Measurements from ENCODE around the gene MXRA7. TPM values are rescaled to one million over a fixed set of nuclear protein-coding genes. Genes with fewer than 3 reads are reported as not detected.

Gene MXRA7
- total RNA-seq, 2 experiments from 2014 or later: 1.6 to 4.9 TPM

DNA sequence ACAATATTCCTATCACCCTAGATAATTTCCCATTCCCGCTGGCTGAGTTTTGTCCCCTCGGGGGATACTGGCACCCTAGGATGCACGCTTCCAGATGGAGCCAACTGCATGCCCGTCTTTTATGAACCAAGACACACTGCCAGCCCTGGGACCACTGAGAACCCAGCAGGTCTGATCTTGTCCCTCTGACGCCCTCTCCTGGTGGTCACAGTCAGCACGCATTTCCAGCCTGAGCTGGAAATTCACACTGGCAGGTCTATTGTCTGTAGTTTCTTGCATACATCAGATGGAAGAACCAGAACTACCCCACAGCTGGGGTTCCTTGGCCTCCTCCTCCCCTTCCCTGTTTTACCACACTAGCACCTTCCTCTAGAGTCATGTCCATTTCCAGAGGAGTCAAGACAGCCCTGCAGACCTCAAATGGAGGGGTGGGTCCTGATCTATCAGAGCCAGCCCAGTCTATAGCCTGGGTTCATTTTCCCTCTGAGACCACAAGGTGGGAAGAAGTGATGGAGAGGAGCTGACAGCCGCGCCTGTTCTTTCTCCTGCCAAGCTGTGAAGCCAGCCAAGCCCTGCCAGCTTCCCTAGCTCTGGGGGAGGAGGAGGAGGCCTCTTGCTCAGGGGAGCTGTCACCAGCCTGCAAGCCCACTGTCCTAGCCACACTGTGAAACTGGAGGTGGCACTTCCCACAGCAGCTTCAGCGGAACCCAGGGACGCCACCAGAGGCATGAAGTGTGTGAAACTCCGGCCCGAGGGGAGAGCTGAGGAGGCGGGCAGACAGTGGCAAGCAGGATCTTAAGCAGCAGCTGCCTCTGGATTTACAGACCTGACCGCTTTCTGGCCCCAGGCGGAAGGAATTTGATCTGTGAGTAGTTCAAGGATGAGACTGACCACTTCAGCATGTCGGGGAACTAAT lies 29.3 kb downstream of the MXRA7 start:
- intact Hi-C loops (cut with micrococcal nuclease; ENCODE audit: unreplicated experiment): loop anchor here (1.0 kb wide), 1 partner anchor 158 kb away; no protein-coding TSS in a partner anchor
- DNase-seq (ENCODE audit: low spot score): peak; percentile 83
- TF ChIP-seq CTCF (conservative IDR thresholded peaks at IDR 0.05; ENCODE audit: low read length) (peak; percentile 98), EZH2phosphoT487 (IDR thresholded peaks at IDR 0.05; ENCODE audit: borderline replicate concordance, low read depth, low read length) (no peak)
- H3K4me2 ChIP-seq (ENCODE audit: low read length): no peak overlapping the region
- H3K79me2 ChIP-seq (ENCODE audit: insufficient read depth, low read depth, low read length): no peaks in the 10 kb centered on the region
- no peaks in the 10 kb centered on the region for H3K4me1 ChIP-seq (ENCODE audit: insufficient read depth, low read length, poor library complexity, severe bottlenecking)
- H4K20me1 ChIP-seq (ENCODE audit: insufficient read depth, low read length): no peaks in the 10 kb centered on the region
- H3K36me3 ChIP-seq (ENCODE audit: insufficient read depth, low read length): no peaks in the 10 kb centered on the region
- ChIA-PET CTCF (ENCODE audit: unreplicated experiment) (interaction anchor here (0.6 to 2.1 kb wide), 5 partner anchors 9 to 530 kb away, joined by 3 to 11 read pairs (median 4); no protein-coding TSS in a partner anchor), POLR2A (interaction anchor here (0.6 to 0.8 kb wide), 3 partner anchors 19 to 233 kb away, joined by 3 to 7 read pairs (median 3); no protein-coding TSS in a partner anchor)
- no peaks in the 10 kb centered on the region for H3K9me3 ChIP-seq (ENCODE audit: low read length)
- H3K4me3 ChIP-seq (ENCODE audit: low read depth, low read length, poor library complexity, severe bottlenecking): no peak overlapping the region
- no peaks in the 10 kb centered on the region for H3K9me2 ChIP-seq (ENCODE audit: insufficient read depth, low read length)
- no peak overlapping the region for H3K27ac ChIP-seq (ENCODE audit: low read depth, low read length, poor library complexity, severe bottlenecking)
- H2AFZ ChIP-seq (ENCODE audit: low read length): no peak overlapping the region
- no TSS peak for BruUV-seq (replicated peaks)

DNA sequence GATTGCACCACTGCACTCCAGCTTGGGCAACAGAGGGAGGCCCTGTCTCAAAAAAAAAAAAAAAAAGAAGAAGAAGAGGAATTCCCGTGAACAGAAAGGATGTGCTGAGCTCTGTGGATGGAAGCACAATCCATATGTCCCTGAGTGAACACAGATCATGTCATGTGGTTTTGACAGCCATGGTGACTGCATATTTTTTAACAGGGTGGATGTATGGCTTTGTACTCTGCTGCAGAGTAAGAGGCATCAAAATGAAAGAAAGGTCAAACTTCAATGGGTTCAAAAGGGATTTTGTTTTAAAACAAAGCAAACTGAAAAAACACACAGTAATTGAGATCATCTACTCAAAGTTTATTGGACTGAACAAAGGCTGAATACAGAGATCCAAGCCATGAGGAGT lies 31.5 kb downstream of the MXRA7 start:
- no TSS peak for BruUV-seq (replicated peaks)
- intact Hi-C loops (cut with micrococcal nuclease; ENCODE audit: unreplicated experiment): no loop called here
- H3K4me3 ChIP-seq (ENCODE audit: low read depth, low read length, poor library complexity, severe bottlenecking): no peak overlapping the region
- no peaks in the 10 kb centered on the region for H3K4me1 ChIP-seq (ENCODE audit: insufficient read depth, low read length, poor library complexity, severe bottlenecking)
- H3K36me3 ChIP-seq (ENCODE audit: insufficient read depth, low read length): no peaks in the 10 kb centered on the region
- no peak for DNase-seq (ENCODE audit: low spot score)
- no peak overlapping the region for H3K4me2 ChIP-seq (ENCODE audit: low read length)
- no peaks in the 10 kb centered on the region for H3K79me2 ChIP-seq (ENCODE audit: insufficient read depth, low read depth, low read length)
- ChIA-PET POLR2A (interaction anchor here (0.5 to 0.7 kb wide), 3 partner anchors 12 to 76 kb away, joined by 3 to 7 read pairs (median 3); no protein-coding TSS in a partner anchor), CTCF (ENCODE audit: unreplicated experiment) (no interaction called here)
- no peaks in the 10 kb centered on the region for H3K9me2 ChIP-seq (ENCODE audit: insufficient read depth, low read length)
- H4K20me1 ChIP-seq (ENCODE audit: insufficient read depth, low read length): no peaks in the 10 kb centered on the region
- no peaks in the 10 kb centered on the region for H3K9me3 ChIP-seq (ENCODE audit: low read length)
- H3K27ac ChIP-seq (ENCODE audit: low read depth, low read length, poor library complexity, severe bottlenecking): no peak overlapping the region
- H2AFZ ChIP-seq (ENCODE audit: low read length): no peak overlapping the region
- TF ChIP-seq CTCF (conservative IDR thresholded peaks at IDR 0.05; ENCODE audit: low read length) (no peak), EZH2phosphoT487 (IDR thresholded peaks at IDR 0.05; ENCODE audit: borderline replicate concordance, low read depth, low read length) (no peak)

GRCh38 chr17:76678330-76678729 lies 32.4 kb downstream of the MXRA7 start:
- H3K4me3 ChIP-seq (ENCODE audit: low read depth, low read length, poor library complexity, severe bottlenecking): no peak overlapping the region
- ChIA-PET CTCF (ENCODE audit: unreplicated experiment) (no interaction called here), POLR2A (no interaction called here)
- no peaks in the 10 kb centered on the region for H3K79me2 ChIP-seq (ENCODE audit: insufficient read depth, low read depth, low read length)
- no peaks in the 10 kb centered on the region for H3K36me3 ChIP-seq (ENCODE audit: insufficient read depth, low read length)
- no peak overlapping the region for H3K27ac ChIP-seq (ENCODE audit: low read depth, low read length, poor library complexity, severe bottlenecking)
- H3K9me2 ChIP-seq (ENCODE audit: insufficient read depth, low read length): no peaks in the 10 kb centered on the region
- DNase-seq (ENCODE audit: low spot score): no peak
- H2AFZ ChIP-seq (ENCODE audit: low read length): no peak overlapping the region
- peaks cover under 1% of the 10 kb centered on the region for H3K4me1 ChIP-seq (ENCODE audit: insufficient read depth, low read length, poor library complexity, severe bottlenecking)
- intact Hi-C loops (cut with micrococcal nuclease; ENCODE audit: unreplicated experiment): no loop called here
- H3K4me2 ChIP-seq (ENCODE audit: low read length): no peak overlapping the region
- H4K20me1 ChIP-seq (ENCODE audit: insufficient read depth, low read length): no peaks in the 10 kb centered on the region
- no TSS peak for BruUV-seq (replicated peaks)
- TF ChIP-seq CTCF (conservative IDR thresholded peaks at IDR 0.05; ENCODE audit: low read length) (no peak), EZH2phosphoT487 (IDR thresholded peaks at IDR 0.05; ENCODE audit: borderline replicate concordance, low read depth, low read length) (no peak)
- H3K9me3 ChIP-seq (ENCODE audit: low read length): no peaks in the 10 kb centered on the region

Data from OCI-LY7 (cell line).